HuH-7 (cell line): ENCODE results near the gene LRRTM4.

Experiments used
- DNase-seq: peaks from one replicate; pipeline ENCODE4 v3.0.0; 2011; ENCODE audit warnings: low spot score

LRRTM4 gene

DNA sequence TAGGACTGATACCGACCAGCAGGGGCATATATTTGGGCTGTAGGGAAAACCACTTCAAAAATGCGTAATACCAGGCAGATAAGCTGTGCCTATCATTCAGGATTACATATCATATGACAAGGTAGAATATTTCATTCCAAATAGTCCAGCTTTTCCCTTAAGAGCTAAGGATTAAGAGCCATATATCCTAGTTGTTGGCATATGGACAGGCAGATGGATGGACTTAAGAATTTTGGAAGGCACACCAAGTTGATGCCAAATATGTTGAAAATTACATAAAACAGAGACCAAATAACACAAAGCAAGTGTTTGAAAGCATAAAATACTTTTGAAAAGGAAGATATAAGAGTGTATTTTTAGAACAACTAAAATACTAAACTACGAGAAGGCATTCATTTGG is 52.1 kb downstream of the LRRTM4 start:
- no peak for DNase-seq

DNA sequence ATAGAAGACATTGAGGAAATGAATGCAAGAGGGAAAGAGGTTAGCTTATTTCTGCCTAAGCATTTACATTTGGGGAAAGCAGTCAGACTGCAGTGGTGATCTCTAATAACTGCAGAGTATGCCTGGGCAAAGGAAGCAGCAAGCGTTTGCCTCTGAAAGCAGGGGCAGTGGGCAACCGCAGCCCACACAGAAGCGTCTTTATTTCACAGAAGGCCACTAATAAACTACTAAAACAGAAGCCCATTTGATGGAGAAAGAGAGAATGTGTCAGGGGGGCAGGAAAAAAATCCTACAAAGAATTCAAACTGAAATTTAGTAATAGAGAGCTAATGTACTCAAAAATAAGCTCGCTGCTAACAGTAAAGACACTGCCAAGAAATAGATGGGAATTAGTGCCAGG is 53.1 kb downstream of the LRRTM4 start:
- no peak for DNase-seq

DNA sequence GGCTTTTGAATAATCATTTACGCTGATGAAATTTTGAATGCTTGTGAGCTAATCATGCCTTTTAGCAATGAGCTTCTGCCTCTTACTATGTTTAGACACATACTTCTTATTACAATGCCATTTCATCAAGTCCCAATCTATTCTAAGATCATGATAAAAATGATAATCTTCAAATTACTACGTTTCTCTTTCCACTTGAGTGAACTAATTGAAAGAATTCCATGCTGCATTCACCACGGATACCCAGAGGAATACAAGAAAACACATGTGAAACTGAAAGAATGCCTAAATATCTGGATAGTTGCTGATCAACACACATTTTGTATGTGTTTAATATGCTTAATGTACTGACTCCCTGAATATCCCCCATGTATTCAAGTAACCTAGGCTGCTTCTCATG is 62.3 kb downstream of the LRRTM4 start:
- no peak for DNase-seq

DNA sequence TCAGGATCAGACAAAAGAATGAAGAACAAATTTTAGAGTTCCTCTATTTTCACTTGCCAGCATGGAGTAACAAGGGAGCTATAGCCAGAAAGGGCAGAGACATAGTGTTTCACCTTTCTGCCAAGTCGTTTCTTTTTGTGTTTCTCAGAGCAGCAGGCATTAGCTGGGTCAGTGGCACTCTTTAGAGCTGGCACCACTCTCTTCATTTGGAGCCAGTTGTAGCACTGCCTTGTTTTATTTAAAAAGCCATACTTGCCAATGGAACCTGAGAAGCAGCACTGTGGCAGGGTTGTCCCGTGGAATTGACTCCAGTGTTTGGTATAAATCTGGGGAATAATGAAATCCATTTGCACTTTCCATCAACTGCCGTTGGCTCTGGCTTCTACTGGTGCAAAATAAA is 64.0 kb downstream of the LRRTM4 start:
- no peak for DNase-seq

DNA sequence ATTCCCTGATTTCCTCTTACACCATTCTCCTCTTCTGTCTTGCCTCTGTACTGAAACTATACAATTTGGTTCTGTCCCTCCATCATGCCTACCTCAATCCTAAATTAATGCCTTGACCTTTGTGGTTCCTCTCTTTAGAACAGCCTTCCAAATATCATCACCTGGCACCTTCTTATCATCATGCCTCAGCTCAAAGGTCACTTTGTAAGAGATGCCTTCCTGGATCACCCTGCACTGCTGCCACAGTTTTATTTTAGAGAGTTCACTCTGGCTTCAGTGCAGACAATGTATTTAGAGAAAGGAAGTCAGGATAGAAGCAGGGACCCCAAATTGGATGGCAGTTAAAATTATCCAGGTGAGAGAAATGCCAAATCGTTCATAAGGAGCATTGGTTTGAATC is 64.5 kb downstream of the LRRTM4 start:
- no peak for DNase-seq

DNA sequence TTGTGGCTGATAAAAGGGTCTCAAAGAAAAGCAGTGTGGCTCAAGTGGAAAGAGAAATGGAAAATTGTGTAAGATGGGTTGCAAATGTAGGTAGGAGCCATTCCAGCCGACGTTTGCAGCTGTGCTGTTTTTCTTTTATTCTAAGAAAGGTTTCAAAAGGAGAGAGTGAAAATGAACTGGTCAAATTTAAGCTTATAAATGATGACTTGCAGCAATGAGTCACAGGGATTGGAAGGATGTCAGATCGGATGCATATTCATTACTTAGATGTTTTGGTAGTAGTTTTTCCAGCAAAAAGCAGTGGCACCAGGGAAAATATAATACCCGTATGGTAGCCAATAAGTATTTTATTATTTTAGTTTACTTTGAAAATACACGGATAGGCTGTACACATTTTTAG is 79.1 kb downstream of the LRRTM4 start:
- DNase-seq, result no peak

DNA sequence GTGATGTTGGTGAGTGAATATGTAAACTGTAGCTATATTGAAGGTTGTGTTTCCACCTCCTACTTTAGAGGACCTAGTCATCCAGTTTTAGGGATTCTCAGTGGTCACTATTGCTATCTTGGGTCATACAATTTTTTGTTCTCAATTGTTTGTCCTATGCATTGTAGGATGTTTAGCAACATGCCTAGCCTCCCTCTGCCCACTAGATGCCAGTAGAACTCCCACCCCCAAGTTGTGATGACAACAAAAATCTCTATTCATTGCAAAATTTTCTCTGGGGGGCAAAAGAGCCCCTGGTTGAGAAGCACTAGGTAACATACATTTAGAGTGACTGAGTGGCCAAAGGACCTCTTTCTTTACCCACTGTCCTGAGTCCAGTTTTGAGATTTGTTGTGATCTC is 87.3 kb downstream of the LRRTM4 start:
- no peak for DNase-seq

DNA sequence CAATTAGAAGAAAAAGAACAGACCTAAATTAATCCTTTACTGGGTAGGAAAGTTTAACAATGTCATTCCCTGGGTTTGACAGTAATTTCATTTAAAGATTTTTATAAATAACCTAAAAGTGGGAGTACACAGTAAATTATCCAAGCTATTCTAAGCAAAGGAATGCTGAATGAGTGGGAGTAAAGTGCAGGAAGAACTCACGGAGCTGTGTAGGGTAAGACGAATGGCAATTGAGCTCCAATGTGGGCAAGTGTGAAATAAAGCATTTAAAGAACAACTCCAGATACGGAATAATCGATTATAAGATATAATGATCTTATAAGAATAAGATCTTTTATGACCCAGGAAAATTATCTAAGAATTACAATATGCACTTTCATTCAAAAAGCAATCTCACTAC is 93.2 kb downstream of the LRRTM4 start:
- no peak for DNase-seq

DNA sequence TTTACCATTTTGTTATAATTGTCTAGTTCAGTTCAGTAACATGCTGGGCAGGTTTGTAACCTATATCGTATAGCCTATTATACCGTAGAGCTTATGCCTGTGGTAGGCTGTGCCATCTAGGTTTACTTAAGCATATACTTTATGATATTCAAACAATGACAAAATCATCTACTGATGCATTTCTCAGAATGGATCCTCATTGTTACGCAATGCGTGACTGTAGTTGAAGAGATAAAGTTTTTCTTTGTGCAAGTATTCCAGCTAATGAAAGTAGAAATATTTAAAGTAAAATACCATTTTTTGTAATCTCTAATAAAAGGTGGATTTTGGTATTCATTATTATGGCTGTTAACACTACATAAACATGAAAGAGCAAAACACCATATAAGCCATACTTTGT is 100.2 kb downstream of the LRRTM4 start:
- no peak for DNase-seq

DNA sequence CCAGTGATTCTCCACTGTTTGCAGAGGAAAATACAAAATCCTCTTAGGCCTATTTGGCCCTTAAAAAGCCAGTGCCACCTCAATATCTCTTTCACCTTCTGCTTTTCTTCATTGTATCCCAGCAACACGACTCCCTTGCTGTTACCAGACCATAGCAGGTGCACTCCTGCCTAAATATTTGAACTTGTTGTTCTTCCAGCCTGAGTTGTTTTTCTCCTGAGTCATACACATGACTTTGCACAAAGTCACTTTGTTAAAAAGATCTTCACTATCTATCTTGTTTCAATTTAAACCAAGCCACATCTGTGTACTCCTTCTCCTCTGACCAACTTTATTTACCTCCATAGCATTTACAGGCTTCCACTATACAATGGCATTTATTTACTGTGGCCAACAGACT is 103.6 kb downstream of the LRRTM4 start:
- DNase-seq, result no peak

DNA sequence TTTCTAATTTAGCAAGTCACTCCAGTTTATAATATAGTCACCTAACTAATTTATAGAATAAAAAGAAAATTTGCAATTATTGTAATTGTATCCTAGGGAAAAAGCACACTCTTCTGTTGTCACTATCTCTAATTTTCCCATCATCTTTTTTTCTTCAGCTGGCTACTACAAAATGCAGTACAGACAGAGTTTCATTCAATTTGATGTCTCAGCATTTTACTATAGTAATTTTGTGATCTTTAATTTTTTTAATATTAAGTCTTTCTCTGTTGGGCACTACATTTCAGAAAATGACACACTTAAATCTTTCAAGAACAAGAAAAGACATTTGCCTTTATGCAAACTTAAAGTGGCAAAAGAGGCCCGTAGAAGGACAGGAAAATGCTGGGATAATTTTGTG is 118.0 kb downstream of the LRRTM4 start:
- no peak for DNase-seq

DNA sequence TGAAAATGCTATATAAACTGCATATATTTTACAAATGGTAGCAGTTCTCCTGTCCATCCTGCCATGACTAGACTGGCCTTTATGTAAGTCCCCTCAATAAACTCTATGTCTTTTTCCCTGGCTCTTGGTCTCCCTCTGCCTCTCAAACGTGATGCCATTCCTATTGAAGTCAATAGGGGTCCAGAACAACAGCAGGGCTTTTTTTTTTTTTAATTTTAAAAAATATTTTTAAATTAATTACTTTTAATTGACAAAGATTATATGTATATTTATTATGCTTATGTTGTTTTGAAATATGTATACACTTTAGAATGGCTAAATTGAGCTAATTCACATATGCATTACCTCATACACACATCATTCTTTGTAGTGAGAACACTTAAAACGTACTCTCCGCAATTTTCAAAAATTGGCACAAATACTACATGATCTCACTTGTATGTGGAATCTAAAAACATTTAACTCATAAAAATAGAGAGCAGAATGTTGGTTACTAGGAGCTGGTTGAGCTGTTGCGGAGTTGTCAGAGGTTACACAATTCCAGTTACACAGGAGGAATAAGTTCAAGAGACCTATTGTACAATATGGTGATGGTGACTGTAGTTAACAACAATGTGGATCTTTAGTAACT is 123.1 kb downstream of the LRRTM4 start:
- no peak for DNase-seq

DNA sequence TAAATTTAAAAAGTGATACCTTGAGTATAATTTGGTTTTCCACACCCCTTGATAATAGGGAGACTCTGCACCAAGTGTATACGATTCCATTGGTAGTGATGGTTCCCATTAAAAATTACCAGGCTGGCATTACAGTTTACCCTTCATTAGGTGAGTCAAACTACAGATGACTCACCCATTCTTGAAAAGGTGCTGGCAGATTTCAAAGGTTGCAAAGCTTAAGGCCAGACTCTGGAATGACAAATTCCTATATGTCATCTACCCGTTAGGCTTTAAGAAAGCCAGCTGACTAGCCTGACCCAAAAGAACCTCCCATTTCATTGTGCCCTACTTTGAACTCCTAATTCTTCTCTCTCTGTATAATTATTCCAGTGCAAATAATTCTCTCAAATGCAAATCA is 124.4 kb downstream of the LRRTM4 start:
- DNase-seq, result no peak

DNA sequence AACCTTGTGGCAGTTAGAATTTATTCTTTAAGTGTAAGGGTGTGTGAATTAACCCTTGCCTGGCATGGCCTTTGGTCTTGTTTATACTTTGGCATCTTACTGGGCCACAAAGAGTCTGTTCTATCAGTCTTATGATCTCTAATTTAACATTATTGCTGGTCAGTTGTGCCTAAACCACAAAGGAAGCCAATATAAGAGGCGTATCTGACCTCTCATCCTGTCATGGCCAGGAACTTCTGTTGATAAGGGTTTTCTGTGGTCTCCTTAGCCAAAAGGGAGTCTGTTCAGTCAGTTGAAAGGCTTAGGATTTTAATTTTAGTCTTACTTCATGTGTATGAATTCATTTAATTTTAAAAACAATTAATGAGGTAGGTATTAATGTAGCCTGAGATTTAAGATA is 127.2 kb downstream of the LRRTM4 start:
- DNase-seq, result no peak

DNA sequence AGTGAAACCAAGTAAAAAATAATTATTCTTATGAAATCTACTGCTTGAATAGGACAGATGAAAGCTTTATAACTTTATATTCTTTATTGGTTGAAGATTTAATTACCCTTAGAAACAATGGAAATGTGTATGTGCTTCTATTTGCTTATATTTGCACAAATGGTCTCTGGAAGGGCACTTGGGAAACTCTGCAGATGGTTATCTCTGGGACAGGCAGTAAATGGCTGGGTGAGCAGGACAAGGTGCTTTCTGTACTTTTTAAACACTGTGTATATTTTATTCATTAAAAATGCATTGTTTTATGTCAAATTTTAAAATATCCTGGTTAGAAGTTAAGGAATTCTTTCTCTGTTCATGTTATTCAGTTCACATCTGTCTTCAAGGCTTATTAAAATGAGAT is 131.1 kb downstream of the LRRTM4 start:
- no peak for DNase-seq

DNA sequence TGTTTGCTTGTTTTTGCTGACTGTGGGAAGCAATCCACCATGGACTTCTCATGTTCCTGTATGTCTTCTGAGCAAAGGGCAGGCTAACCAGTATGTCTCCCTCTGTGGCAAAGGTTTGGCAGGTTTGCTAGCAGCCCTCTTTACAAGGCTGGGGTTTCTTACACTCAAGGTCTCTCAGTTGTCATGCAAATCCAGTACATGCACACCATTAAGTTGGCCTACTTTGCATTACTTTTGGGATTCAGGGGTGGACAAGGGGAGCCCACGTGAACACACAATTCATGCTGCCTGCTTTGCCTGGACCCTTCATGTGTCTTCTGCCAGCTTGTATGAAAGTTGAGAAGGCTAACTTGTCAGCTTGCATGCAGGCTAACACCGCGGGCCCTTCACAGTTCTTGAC is 134.9 kb downstream of the LRRTM4 start:
- no peak for DNase-seq

DNA sequence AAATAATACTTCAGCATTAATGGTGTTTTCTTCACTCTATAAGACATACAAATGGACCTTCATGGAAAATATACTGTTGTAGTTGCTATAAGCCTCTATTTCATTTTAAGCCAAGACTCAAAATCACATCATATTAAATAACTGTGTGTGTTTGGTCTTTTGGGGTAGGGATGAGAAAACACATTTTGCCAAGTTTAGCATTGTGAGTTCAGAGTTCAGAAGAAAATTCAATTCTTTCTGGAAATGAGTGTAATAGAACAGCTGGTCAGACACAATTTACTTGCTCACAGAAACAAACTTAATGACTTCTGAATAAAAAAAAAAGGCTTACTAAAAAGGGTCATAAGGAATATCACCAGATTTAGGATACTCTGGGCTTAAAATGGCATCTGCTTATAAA is 149.5 kb downstream of the LRRTM4 start:
- no peak for DNase-seq

DNA sequence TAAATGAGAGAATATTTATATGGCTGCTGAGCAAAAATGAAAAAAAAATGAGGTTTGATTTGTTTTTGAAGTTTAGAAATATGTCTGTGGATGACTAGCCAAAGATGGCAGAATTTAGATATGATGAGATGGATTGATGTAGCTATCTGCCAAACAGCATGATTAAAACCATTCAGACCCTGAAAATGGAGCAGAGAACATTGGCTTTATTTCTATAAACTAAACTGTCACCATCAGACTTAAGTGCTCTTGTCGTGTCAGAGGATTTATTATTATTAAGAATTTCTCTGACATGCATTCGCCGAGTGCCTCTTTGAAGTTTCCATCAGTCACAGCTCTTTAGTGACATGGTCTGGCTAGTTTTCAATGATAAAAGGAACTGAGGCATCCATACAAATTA is 151.7 kb downstream of the LRRTM4 start:
- DNase-seq, result no peak

DNA sequence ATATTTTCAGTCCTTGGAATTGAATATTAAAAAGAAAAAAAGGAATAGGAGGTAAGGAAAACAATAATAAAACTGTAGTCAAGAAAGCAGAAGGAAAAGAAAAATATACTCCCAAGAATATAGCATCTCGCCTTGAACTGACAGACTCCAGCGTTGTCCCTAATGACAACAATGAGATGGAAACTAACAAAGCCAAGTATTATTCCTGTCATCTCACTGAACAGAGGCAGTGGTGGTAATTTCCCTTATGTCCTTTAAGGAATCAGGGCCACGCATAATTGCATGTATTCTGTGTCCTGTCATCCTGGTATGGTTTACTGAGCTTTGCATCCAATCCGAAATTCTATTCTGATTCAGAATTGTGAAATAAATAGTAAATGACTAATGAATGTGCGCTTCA is 158.9 kb downstream of the LRRTM4 start:
- no peak for DNase-seq

DNA sequence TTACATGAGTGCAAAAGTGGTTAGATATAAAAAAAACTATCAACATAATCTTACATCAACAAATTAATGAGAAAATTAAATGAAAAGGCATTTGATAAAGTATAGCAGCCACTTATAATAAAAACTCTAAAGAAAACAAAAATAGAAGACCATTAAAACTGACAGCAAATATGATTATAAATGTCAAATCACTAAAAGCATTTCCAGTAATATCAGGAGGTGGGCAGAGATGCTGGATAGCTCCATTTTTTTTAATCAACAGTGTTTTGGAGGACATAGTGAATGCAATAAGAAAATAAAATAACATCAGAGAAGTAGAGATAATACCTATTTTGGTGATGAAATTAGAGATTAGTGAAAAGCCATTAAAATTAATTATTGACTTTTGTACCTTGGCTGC is 173.4 kb downstream of the LRRTM4 start:
- DNase-seq, result no peak

DNA sequence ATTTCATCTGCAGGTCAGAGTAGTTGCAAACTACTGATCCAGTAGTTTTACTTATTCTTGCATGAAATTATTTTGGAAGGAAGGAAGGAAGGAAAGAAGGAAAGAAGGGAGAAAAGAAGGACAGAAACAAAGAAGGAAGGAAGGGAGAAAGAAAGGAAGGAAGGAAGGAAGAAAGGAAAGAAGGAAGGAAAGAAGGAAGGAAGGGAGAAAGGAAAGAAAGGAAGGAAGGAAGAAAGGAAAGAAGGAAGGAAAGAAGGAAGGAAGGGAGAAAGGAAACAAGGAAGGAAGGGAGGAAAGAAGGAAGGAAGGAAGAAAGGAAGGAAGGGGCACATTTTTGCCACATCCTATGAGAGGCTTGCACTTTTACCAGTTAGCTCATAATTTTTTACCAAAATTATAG is 186.2 kb downstream of the LRRTM4 start:
- DNase-seq, result no peak

DNA sequence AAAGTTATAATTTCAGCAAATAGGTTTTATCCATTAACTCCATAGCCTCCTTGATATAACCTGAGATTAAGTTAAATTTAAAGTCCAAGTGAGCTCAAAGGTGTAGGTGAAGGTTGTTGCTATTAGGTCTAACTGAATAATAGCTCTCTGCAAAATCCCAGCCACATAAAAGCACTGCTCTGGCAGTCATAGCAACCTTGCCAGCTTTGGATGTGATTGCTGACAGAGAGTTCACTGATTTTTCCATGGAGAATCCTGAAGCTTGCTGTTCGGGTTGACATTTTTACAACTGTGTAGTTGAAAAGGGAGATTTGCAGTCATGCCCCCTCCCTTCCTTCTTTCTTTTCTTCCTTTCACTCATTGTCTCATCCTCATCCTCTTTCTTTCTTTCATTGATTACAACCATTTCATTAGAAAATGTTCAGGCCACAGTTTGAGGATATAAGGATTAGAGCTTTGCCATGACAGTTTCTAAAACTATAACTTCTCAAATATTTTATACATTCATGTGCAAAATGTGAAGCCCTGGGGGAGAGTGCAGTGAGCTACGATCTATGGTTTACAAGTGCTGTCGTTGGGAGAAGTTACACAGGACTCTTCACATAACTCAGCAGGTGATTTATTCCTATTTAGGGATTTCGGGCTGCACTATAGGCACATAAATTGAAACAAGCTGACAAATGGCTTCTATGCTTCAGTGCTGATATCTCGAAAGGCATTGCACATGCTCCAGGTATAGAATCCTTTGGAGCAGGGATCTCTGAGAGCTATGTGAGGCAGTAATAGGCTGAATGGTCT is 193.8 kb downstream of the LRRTM4 start:
- DNase-seq, result no peak

DNA sequence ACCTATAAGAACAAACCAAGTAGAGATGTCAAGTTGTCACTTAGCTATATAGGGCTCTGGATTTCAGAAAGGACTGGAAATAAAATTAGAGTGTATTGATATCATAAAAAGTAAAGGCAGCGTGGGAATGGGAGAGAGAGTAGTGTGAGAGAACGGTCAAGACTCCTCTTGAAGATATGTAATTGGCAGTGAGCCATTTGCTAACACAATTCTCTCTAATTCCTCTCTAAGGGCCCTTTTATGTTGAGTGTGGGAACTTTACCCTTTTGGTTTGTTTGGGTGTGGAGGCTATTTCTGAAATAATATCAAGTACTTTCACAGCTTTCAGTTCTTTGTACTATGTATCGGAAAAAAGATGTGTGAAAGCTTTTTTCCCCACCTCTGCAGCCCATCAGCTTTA is 196.8 kb downstream of the LRRTM4 start:
- no peak for DNase-seq

DNA sequence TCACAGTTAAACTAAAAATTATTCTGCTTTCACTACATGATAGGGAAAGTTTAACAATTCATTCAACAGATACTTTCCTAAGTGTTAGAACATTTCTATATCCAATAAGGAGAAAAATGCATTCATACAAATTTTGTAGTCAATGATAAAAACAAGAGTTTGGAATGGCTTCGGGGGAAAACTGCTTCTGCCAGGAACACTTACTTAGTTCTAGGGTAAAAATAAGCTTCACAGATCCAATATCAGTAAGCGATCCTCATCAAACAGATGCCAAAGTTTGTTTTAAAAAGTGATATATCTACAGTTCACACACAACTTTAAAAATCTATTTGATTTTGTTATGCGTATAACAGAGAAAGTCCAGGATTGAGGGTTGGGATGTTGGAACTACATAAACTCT is 199.7 kb downstream of the LRRTM4 start:
- no peak for DNase-seq
